OCI-LY3 (cell line): Measurements from ENCODE around the gene RPS14.

ENCODE experiments used
- EZH2phosphoT487 ChIP-seq: fragments of 200-600 bp; shearing (Covaris generic); IDR thresholded peaks from 2 replicates; pipeline ENCODE4 v1.6.1; 2018; ENCODE audit warnings: antibody characterized with exemption, mixed run types, low read depth
- TF ChIP-seq, protein P1 (sequence below): fragments of 200-600, 300-600 bp; sonication (generic); IDR thresholded peaks from 2 replicates; pipeline ENCODE4 v1.5.1; 2014; ENCODE audit warnings: antibody characterized with exemption, low read length, low read depth

DNA sequence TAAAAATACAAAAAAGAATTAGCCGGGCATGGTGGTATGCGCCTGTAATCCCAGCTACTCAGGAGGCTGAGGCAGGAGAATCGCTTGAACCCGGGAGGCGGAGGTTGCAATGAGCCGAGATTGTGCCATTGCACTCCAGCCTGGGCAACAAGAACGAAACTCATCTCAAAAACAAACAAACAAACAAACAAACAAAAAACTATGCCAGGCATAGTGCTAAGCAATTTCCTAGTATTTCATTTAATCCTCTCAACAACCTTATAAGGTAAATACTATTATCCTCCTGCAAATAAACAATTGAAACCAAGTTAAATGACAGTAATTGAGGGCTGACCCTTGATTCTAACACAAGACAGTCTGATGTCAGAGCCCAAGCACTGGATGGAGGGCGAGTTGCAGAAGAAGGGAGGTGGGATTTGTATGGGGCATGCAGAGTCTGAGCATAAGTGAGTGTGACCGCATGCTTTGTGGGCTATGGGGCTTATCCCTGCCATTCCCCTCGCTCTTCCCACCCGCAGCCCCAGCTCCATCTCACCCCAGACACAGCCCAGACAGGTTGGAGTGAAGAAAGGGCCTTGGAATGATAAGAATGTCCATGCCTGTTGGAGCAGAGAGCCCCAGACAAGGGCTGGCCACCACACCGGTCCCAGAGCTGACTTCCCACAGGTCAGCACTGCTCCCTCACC, 24.3 kb upstream of the RPS14 start:
- TF ChIP-seq, protein P1, sequence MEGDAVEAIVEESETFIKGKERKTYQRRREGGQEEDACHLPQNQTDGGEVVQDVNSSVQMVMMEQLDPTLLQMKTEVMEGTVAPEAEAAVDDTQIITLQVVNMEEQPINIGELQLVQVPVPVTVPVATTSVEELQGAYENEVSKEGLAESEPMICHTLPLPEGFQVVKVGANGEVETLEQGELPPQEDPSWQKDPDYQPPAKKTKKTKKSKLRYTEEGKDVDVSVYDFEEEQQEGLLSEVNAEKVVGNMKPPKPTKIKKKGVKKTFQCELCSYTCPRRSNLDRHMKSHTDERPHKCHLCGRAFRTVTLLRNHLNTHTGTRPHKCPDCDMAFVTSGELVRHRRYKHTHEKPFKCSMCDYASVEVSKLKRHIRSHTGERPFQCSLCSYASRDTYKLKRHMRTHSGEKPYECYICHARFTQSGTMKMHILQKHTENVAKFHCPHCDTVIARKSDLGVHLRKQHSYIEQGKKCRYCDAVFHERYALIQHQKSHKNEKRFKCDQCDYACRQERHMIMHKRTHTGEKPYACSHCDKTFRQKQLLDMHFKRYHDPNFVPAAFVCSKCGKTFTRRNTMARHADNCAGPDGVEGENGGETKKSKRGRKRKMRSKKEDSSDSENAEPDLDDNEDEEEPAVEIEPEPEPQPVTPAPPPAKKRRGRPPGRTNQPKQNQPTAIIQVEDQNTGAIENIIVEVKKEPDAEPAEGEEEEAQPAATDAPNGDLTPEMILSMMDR: no peak
- TF ChIP-seq EZH2phosphoT487: no peak
